SK-N-MC (cell line): Measurements from ENCODE around the gene ATG13.
A peak's percentile ranks its signal among the peaks of the same experiment; 100 is the strongest.

Experiments
- DNase-seq: peaks from one replicate; pipeline ENCODE4 v3.0.0-alpha.2; 2011; ENCODE audit warnings: low read depth, low spot score
- H3K27ac ChIP-seq: fragments of 200-600 bp; sonication (generic); 2 replicates; pipeline ENCODE4 v1.5.1; 2016; ENCODE audit warnings: mixed run types
- H3K36me3 ChIP-seq: fragments of 200-600 bp; sonication (generic); 2 replicates; pipeline ENCODE4 v1.6.1; 2017; ENCODE audit warnings: antibody characterized with exemption, low read length, mixed read lengths; ENCODE audit not compliant: insufficient read depth
- H3K4me3 ChIP-seq: fragments of 200-600 bp; sonication (generic); 2 replicates; pipeline ENCODE4 v1.5.1; 2016
- H3K9ac ChIP-seq: fragments of 200-600 bp; sonication (generic); 2 replicates; pipeline ENCODE4 v1.8.0; 2017; ENCODE audit warnings: mixed run types, mixed read lengths; ENCODE audit not compliant: insufficient read length
- H3K9me3 ChIP-seq: fragments of 200-600 bp; sonication (generic); 2 replicates; pipeline ENCODE4 v1.6.1; 2017; ENCODE audit warnings: low read depth, mild to moderate bottlenecking, antibody characterized with exemption, low read length, moderate library complexity, mixed read lengths
- EZH2 ChIP-seq: fragments of 200-600 bp; sonication (generic); IDR thresholded peaks from one replicate; pipeline ENCODE4 v1.6.1; 2017; ENCODE audit warnings: antibody characterized with exemption
- FOXP2 ChIP-seq: optimal IDR thresholded peaks from 2 replicates; pipeline ENCODE3; 2011; ENCODE audit warnings: mild to moderate bottlenecking, moderate library complexity; ENCODE audit not compliant: insufficient read depth; ENCODE audit errors: extremely low read length, control extremely low read depth
- POLR2AphosphoS5 ChIP-seq: IDR thresholded peaks from 2 replicates; pipeline ENCODE4 v1.6.1; 2012; ENCODE audit warnings: mild to moderate bottlenecking, low read depth, low read length, borderline replicate concordance

ATG13 gene

DNA sequence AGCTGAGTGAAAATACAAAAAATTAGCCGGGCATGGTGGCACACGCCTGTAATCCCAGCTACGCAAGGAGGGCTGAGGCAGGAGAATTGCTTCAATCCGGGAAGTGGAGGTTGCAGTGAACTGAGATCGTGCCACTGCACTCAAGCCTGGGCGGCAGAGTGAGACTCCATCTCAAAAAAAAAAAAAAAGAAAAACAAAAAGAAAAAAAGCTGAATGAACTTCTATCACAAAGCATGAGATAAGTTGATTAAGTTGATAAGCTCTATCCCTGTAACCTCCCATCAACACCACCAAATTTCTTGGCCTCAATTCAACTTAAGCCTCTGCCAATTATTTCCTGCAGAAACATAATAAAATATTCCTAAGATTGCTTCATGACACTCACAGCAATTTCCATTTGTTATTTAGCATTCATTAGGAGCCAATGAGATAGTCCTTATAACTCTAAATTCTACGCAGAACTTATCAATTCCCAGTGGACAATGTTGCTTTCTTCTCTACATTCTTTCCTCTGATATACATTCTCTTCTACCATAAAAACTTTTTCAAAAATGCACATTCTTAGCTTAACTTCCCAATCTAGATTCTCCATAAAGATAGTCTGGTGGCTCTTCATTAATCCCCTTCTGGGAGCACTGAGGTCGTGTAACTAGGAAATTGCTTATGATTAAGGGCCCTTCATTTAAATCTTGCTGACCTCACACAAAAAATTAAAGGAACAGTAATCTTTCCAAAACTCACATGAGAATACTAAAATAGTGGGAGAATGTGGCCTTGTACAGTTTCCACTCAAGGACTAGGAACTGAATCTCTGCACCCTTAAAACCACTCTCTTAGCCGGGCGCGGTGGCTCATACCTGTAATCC is 26.4 kb upstream of the ATG13 start:
- DNase-seq = peak; percentile 53
- Histone ChIP-seq H3K36me3 (peaks cover 5% of the 10 kb centered on the region; the same call in 1 of the 2 replicates), H3K9ac (peak overlapping the region; percentile 28), H3K27ac (peak overlapping the region; percentile 57), H3K4me3 (peak overlapping the region; percentile 47), H3K9me3 (no peaks in the 10 kb centered on the region)
- TF ChIP-seq FOXP2 = no peak

DNA sequence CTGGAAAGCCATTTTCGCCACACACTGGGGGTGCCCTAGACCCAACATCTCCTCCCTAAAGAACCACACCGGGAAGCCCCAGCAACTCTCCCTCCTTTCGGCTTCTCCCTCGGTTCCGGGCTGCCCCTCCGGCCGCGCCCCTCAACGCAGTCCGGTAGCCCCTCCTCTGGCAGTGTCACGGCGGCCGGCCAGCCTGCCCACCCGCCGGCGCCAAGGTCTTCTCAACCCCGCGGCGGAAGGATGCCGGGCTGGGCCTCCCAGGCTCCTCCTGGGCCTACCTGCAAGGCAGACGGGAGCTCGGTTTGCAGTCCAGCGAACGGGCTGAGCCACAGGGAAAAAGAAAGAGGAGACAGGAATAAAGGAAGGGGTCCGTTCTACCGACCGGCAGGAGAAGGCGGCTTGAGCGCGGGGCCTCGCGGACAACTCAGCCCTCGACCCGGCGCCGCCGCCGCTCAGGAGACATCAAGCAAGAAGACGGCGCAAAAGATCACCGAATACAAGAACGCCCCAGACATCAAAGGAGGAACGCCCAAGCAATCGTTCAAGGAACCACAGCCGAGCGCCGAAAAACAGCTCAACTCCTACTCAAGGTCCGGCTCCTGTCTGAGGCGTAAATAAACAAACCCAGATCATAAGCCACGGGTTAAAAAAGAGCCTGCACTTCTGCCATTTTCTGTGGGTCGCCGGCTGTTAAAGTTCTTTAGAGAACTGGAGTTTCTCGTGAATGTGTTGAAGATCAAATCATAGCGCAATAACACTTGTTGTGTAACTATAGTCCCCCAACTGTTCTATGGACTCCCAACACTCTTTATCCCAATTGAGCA is 23.6 kb upstream of the ATG13 start, which contains the start of gene AMBRA1:
AMBRA1 (minus strand) TSS at position 474 of the 824 bp plus-strand sequence. CDS start 45,643 bp downstream, outside the sequence.
- peak; percentile 79 for TF ChIP-seq POLR2AphosphoS5
- TF ChIP-seq EZH2 = no peak
- TF ChIP-seq FOXP2 = peak; percentile 57
- Histone ChIP-seq H3K9ac (peak within 1 kb of the TSS; percentile 91), H3K9me3 (no peaks in the 10 kb centered on the region), H3K4me3 (peak within 1 kb of the TSS; percentile 91), H3K36me3 (no peaks in the 10 kb centered on the region), H3K27ac (peak within 1 kb of the TSS; percentile 74)
- DNase-seq = peak; percentile 72

DNA sequence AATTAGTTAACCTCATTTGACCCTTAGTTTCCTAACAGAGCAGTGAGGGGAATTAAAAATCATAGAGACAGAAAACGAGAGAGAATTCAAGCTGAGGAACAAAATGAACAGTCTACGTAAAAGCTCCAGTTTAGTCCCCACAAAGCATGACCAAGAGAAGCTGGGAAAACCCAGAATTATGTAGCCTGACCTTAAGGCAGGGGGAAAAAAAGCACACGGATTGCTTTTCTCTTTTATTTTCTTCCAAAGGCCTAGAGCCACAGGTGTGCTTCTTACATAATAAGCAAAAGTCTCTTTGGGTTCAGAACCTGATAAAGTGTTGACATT is 23.0 kb upstream of the ATG13 start:
- no peak for TF ChIP-seq FOXP2
- Histone ChIP-seq H3K9me3 (no peaks in the 10 kb centered on the region), H3K4me3 (peak overlapping the region; percentile 91), H3K36me3 (no peaks in the 10 kb centered on the region), H3K27ac (peak overlapping the region; percentile 74), H3K9ac (peak overlapping the region; percentile 91)
- DNase-seq = no peak

DNA sequence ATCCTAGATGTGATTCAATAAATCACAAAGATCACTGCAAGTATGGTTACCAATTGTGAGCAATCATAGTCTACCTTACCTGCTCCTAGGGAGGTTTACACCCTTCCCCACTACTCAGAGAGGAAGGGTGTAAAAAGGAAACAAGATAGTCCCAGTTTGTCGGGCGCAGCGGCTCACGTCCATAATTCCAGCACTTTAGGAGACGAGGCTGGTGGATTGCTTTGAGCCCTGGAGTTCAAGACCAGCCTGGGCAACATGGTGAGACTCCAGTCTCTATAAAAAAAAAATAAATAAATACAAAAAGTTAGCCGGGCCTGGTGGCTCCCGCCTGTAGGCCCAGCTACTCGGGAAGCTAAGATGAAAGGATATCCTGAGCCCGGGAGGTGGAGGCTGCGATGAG is 22.6 kb upstream of the ATG13 start:
- H3K27ac ChIP-seq = peak overlapping the region; percentile 74; the same call in 1 of the 2 replicates
- H3K9me3 ChIP-seq = no peaks in the 10 kb centered on the region
- H3K36me3 ChIP-seq = no peaks in the 10 kb centered on the region
- peak overlapping the region; percentile 91 for H3K9ac ChIP-seq
- no peak for DNase-seq
- TF ChIP-seq FOXP2 = no peak
- TF ChIP-seq EZH2 = no peak
- TF ChIP-seq POLR2AphosphoS5 = no peak
- peak overlapping the region; percentile 91; the same call in 1 of the 2 replicates for H3K4me3 ChIP-seq

DNA sequence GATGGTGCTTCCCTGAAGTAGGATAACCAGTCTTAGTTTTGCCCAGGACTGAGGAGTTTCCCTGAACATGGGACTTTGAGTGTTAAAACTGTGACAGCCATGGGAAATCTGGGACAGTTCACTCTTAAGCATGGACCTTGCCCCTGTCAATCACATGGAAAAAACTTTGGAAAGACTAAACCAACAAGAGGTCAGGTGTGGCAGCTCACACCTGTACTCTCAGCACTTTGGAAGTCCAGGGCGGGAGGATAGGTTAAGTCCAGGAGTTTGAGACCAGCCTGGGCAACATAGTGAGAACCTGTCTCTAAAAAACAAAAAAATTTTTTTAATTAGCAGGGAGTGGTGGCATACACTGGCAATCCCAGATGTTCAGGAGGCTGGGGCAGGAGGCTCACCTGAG is 20.2 kb upstream of the ATG13 start:
- no peak for TF ChIP-seq POLR2AphosphoS5
- TF ChIP-seq EZH2 = no peak
- TF ChIP-seq FOXP2 = no peak

DNA sequence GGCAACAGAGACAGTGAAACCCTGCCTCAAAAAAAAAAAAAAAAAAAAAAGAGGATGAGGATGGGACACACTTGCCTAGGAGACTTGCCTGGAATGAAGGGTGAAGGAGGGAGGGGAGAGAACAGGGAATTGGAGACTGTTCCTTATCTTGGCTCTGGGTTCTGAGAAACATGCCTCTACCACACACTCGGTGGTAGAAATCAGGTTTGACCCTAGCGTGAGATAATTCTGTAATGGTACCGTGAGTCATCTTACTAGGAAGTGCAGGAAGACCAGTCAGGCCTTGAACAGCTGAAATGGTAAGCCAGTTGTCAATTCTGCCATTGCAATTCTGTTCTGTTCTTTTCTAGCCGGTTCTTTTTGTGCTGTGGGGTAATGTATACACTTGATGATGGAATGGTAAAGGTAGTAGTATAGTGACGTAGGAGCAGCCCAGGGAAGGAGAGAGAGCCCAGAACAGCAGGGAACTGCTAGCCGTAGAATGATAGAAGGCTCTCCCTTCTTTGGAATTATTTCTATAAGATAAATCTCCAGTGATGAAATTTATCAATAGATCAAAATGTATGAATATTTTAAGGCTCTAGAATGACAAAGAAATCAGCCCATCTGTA is 19.6 kb upstream of the ATG13 start:
- Histone ChIP-seq H3K27ac (no peak overlapping the region), H3K36me3 (no peaks in the 10 kb centered on the region), H3K4me3 (no peak overlapping the region), H3K9me3 (no peaks in the 10 kb centered on the region), H3K9ac (no peak overlapping the region)
- no peak for DNase-seq
- TF ChIP-seq EZH2 (no peak), FOXP2 (no peak), POLR2AphosphoS5 (no peak)

More for the DNA sequence above, 20.2 kb upstream of the ATG13 start:
- Histone ChIP-seq H3K36me3 (no peaks in the 10 kb centered on the region), H3K4me3 (no peak overlapping the region), H3K27ac (no peak overlapping the region), H3K9ac (no peak overlapping the region), H3K9me3 (no peaks in the 10 kb centered on the region)
- DNase-seq = no peak

DNA sequence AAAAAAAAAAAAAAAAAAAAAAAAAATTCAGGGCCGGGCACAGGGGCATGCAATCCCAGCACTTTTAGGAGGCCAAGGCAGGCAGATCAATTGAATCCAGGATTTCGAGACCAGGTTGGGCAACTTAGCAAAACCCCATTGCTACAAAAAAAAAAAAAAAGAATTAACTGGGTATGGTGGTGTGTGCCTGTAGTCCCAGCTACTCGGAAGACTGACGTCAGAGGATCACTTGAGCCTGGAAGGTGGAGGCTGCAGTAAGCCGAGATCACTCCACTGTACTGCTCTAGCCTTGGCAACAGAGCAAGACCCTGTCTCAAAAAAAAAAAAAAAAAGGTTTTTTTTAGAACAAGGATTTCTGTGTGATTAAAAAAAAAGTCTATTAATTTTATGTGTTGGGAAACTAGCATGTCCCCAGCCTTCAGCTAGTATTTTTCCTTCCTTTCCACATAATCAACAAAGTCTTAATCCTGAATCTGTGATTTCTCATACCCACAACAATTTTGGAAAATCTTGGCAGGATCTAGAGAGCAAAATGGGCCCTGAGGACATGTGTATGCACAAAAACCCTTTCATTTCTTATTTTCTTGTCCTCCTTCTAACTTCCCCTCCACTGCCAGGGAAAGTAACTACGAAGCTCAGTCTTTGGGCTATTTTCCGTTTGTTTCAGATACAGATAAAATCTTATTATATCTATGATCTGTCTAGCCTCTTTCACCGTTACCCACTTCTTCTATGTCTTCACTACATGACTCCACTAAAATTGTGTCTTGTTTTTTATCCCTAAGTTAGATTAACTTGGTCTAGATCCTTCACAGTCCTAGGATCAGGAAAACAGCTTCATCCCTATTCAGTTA is 17.8 kb upstream of the ATG13 start:
- H3K9me3 ChIP-seq = no peaks in the 10 kb centered on the region
- peak overlapping the region; percentile 67; the same call in 1 of the 2 replicates for H3K27ac ChIP-seq
- no peak for DNase-seq
- no peak overlapping the region for H3K9ac ChIP-seq
- H3K36me3 ChIP-seq = no peaks in the 10 kb centered on the region
- H3K4me3 ChIP-seq = no peak overlapping the region
- TF ChIP-seq EZH2 (no peak), FOXP2 (no peak), POLR2AphosphoS5 (no peak)
